Mesothelial cell of epicardium (in vitro differentiated cells): ENCODE results near the gene BAG5. TPM values are rescaled to one million over a fixed set of nuclear protein-coding genes. Genes with fewer than 3 reads are reported as not detected.

ENCODE experiments used
- DNase-seq, 2 experiments: peaks; one replicate each; pipeline ENCODE4 v3.0.0; 2021; ENCODE audit warnings: low spot score in 2 of 2; ENCODE audit not compliant: unreplicated experiment in 2 of 2
- H3K27ac Mint-ChIP-seq: 2 replicates; pipeline ENCODE4 v1.8.0; 2021; ENCODE audit warnings: mixed read lengths
- H3K27me3 Mint-ChIP-seq: 2 replicates; pipeline ENCODE4 v1.8.0; 2021; ENCODE audit warnings: low read depth, mixed read lengths
- H3K36me3 Mint-ChIP-seq: 2 replicates; pipeline ENCODE4 v1.8.0; 2021; ENCODE audit warnings: mixed read lengths
- H3K4me1 Mint-ChIP-seq: 2 replicates; pipeline ENCODE4 v1.8.0; 2021; ENCODE audit warnings: mixed read lengths
- H3K4me3 Mint-ChIP-seq: 2 replicates; pipeline ENCODE4 v1.8.0; 2021; ENCODE audit warnings: mild to moderate bottlenecking, moderate library complexity, mixed read lengths
- H3K9me3 Mint-ChIP-seq: 2 replicates; pipeline ENCODE4 v1.8.0; 2021; ENCODE audit warnings: mixed read lengths
- CTCF ChIP-seq: fragments of 200-600 bp; sonication (generic); IDR thresholded peaks from one replicate; pipeline ENCODE4 v1.5.0; 2021; ENCODE audit warnings: antibody characterized with exemption; ENCODE audit not compliant: unreplicated experiment
- total RNA-seq: library from RNA; stranded (reverse); gene quantifications from 3 replicates; pipeline ENCODE4 v1.2.1, GENCODE V29; 2021

The BAG5 gene
- total RNA-seq, 1 donor from 2014 or later: 22.2 TPM

DNA sequence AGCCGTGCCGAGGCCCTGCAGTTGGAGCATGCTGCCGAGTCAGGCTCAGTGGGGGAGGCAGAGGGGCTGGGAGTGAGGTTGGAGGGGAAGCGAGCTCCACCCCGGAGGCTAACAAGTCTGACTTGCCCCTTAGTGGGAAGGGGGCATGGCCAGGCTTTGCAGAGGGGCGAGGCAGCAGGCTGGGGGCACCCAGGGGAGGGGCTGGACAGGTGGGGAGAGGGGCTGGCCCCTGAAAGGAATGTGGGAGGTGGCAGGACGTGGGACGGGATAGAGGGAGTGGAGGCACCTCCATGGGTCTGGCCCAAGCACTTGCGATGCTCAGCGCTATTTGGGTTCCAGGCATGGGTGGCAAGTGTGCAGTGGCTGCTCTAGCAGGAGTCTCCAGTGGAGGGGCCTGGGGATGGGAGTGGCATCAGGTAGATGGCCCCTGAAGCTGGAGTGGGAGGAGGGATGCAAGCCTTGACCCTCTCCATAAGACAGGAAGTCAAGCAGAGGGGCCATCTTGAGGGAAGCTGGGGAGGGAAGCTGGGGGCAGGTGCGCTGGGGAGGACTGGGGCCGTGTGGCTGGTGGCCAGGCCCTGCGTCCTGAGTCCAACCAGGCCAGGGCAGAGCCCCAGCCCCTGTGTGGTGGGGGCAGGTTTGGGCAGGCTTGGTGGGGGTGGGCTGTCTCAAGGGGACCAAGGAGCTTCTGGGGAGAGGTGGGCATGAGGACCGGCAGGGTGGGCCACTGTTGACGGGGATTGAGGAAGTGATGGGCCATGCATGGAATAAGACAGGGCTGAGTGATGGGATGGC is 30.8 kb downstream of the BAG5 start:
- Mint-ChIP-seq H3K27ac (no peak overlapping the region), H3K9me3 (no peaks in the 10 kb centered on the region), H3K27me3 (no peaks in the 10 kb centered on the region), H3K36me3 (no peaks in the 10 kb centered on the region), H3K4me3 (no peak overlapping the region), H3K4me1 (peaks cover 24% of the 10 kb centered on the region)
- no peak for DNase-seq
- no peak for TF ChIP-seq CTCF

DNA sequence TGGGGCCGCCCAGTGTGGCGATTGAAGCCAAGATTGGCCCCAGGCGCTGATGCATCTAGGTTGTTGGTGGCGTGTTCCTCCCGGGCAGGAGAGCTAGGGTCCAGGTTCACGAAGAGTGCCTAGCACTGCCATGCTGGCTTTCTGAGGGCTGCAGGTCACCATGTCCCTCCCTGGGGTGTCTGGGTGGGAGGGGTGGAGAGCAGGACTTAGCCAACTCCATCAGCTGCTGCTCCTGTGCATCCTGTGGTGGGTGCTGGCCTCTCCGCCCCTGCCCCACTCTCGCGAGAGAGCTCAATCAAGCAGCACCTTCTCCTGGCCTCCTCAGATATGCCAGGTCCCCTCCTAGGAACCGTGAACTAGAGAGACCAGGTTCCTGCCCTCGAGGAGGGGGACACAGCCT is 31.6 kb downstream of the BAG5 start:
- Mint-ChIP-seq H3K4me3 (peak overlapping the region; percentile 93), H3K4me1 (peaks cover 28% of the 10 kb centered on the region), H3K9me3 (no peaks in the 10 kb centered on the region), H3K36me3 (no peaks in the 10 kb centered on the region), H3K27ac (no peak overlapping the region), H3K27me3 (peaks cover 3% of the 10 kb centered on the region)
- no peak for TF ChIP-seq CTCF
- no peak for DNase-seq

DNA sequence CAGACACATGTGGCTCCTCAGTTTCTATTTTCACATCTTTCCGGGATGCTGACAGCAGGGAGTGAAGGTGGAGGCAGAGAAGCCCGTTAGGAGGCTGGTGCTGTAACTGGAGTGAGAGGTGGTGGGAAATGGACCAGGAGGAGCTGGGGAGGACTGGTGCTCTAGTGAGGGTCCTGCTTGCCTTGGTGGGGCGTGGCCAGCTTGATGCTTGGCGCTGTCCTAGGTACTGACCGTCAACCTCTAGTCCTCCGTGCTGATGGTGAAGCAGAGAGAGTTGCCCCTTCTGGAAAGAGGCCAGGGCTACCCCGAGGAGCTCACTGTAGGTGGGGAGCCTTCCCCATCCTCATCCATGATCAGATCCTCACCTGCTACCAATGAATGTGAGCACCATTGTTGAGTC is 32.1 kb downstream of the BAG5 start:
- Mint-ChIP-seq H3K36me3 (no peaks in the 10 kb centered on the region), H3K27me3 (peaks cover 7% of the 10 kb centered on the region), H3K4me3 (peak overlapping the region; percentile 93), H3K4me1 (peaks cover 32% of the 10 kb centered on the region), H3K9me3 (no peaks in the 10 kb centered on the region), H3K27ac (peak overlapping the region; percentile 16)
- no peak for TF ChIP-seq CTCF
- no peak for DNase-seq

GRCh38 chr14:103529383-103530365 is 32.8 kb downstream of the BAG5 start:
- H3K4me3 Mint-ChIP-seq: peak overlapping the region; percentile 93
- H3K27ac Mint-ChIP-seq: peak overlapping the region; percentile 92
- H3K36me3 Mint-ChIP-seq: no peaks in the 10 kb centered on the region
- H3K4me1 Mint-ChIP-seq: peaks cover 40% of the 10 kb centered on the region
- H3K9me3 Mint-ChIP-seq: no peaks in the 10 kb centered on the region
- no peak for TF ChIP-seq CTCF
- no peak for DNase-seq
- peaks cover 14% of the 10 kb centered on the region for H3K27me3 Mint-ChIP-seq

- Mint-ChIP-seq H3K4me3 (peak within 1 kb of the TSS; percentile 93), H3K27me3 (peaks cover 23% of the 10 kb centered on the region), H3K9me3 (no peaks in the 10 kb centered on the region), H3K27ac (peak within 1 kb of the TSS; percentile 96), H3K4me1 (peaks cover 41% of the 10 kb centered on the region), H3K36me3 (no peaks in the 10 kb centered on the region)
- DNase-seq: peak; percentile 76 to 78
- no peak for TF ChIP-seq CTCF
Observed at GRCh38 chr14:103528587-103529382, 33.7 kb downstream of the BAG5 start, which contains the start of gene TRMT61A. Gene TRMT61A (plus strand): TSS chr14:103529196. CDS start chr14:103529979, 783 bp downstream.
